ENCODE data around the gene ZNRF1. TPM values are rescaled to one million over a fixed set of nuclear protein-coding genes. Genes with fewer than 3 reads are reported as not detected.

ZNRF1 gene
- total RNA-seq, 1 donor from 2014 or later, result 10.8 TPM

DNA sequence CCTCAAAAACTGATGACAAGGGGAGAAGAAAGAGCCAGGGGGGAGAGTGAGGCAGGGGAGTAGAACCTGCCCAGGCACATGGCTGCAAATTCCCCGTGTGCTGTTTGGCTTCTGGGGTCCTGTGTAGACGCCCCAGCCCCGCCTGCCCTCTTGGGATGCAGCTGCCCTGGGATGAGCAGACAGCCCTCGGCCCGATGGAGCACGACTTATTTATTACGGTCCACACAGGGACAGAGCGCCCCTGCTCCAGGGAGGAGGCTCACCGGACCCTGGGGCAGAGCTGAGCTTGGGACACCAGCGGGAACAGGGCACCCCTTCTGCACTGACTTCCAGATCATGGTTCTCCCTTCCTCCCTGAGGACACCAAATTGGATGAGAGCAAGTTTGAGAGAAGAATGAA, 108.7 kb downstream of the ZNRF1 start:
- no peak for FAIRE-seq
- peaks cover 6% of the 10 kb centered on the region for H3K36me3 ChIP-seq (ENCODE audit: control insufficient read depth, insufficient read depth, low read length)
- no peaks in the 10 kb centered on the region for H3K27me3 ChIP-seq (ENCODE audit: control insufficient read depth, insufficient read depth, low read length)
- TF ChIP-seq, protein P1, sequence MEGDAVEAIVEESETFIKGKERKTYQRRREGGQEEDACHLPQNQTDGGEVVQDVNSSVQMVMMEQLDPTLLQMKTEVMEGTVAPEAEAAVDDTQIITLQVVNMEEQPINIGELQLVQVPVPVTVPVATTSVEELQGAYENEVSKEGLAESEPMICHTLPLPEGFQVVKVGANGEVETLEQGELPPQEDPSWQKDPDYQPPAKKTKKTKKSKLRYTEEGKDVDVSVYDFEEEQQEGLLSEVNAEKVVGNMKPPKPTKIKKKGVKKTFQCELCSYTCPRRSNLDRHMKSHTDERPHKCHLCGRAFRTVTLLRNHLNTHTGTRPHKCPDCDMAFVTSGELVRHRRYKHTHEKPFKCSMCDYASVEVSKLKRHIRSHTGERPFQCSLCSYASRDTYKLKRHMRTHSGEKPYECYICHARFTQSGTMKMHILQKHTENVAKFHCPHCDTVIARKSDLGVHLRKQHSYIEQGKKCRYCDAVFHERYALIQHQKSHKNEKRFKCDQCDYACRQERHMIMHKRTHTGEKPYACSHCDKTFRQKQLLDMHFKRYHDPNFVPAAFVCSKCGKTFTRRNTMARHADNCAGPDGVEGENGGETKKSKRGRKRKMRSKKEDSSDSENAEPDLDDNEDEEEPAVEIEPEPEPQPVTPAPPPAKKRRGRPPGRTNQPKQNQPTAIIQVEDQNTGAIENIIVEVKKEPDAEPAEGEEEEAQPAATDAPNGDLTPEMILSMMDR (IDR thresholded peaks at IDR 0.05; ENCODE audit: insufficient read depth, low read length, severe bottlenecking), result no peak
- no peak for DNase-seq (ENCODE audit: low read depth)
- no peak overlapping the region for H3K4me3 ChIP-seq (ENCODE audit: low read depth, low read length)

DNA sequence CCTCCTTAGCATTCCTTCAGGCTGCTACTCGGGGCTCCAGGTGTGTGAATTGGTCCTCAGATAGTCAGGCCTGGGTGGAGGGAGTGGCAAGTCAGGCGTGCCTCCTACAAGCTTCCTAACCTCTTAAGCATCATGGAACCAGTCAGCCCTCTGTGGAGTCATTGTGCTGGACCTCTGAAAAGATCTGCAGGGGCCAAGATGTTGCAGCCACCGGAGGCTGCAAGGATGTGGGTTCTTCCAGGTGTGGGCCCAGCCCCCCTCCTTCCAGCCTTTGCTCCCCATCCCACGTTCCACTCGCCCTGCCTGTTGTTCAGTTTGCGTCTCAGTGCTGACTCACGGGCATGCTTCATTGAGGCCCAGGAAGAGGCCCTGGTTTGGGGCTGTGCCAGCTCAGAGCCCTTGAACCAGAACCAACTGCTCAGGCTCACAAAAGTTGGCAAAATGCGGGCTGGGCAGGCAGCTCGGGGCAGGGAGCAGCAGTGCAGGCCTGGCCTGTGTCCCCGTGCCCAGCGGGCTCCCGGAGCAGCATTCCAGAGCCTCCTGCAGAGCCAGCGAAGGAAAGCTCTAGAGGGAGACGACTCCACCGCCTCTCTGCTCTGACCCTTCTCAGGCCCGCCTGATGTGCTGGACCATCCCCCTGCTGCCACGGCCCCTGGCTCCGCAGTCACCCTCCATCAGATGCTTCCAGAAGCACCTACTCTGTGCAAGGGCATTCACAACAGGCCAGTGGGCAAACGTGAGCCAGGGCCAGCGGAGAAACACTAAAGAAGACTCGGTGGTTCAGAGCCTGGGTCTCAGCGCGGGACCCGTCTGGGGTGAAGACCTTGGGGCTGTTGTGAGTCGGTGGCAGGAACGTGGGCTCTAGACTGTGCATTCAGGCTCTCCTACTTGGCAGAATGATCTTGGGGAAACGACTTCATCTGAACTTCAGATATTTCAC, 110.2 kb downstream of the ZNRF1 start:
- DNase-seq (ENCODE audit: low read depth), result peak; percentile 98
- H3K27me3 ChIP-seq (ENCODE audit: control insufficient read depth, insufficient read depth, low read length), result no peaks in the 10 kb centered on the region
- FAIRE-seq, result no peak
- TF ChIP-seq, protein P1 (IDR thresholded peaks at IDR 0.05; ENCODE audit: insufficient read depth, low read length, severe bottlenecking), result no peak
- no peak overlapping the region for H3K4me3 ChIP-seq (ENCODE audit: low read depth, low read length)
- H3K36me3 ChIP-seq (ENCODE audit: control insufficient read depth, insufficient read depth, low read length), result peaks cover 6% of the 10 kb centered on the region

DNA sequence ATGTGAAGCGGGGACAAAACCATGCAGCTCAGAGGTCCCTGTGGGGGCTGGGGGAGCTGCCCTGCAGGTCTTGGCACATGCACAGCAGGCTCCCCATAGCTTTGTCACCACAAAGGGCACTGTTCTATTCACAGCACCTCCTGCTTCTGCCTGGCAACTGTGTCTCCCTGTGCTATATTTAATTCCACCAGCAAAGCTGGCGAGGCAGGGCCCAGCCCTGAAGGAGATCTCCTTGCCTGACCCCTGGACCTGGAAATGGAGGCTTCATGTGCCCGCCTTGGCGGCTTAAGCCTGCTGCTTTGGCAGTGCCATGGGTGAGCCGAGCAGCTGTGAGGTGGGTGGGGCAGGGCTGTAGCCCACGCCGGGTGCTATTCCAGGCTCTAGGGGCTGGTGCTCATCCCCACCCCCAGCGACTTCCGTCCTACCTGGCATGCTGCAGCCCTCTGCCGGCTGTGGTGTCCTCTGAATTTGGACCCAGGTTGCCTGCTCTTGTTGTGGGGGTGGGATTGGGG, 111.0 kb downstream of the ZNRF1 start:
- DNase-seq (ENCODE audit: low read depth) (no peak), FAIRE-seq (no peak)
- TF ChIP-seq, protein P1 (IDR thresholded peaks at IDR 0.05; ENCODE audit: insufficient read depth, low read length, severe bottlenecking), result peak; percentile 22
- Histone ChIP-seq H3K27me3 (ENCODE audit: control insufficient read depth, insufficient read depth, low read length) (no peaks in the 10 kb centered on the region), H3K4me3 (ENCODE audit: low read depth, low read length) (no peak overlapping the region), H3K36me3 (ENCODE audit: control insufficient read depth, insufficient read depth, low read length) (peaks cover 5% of the 10 kb centered on the region)

DNA sequence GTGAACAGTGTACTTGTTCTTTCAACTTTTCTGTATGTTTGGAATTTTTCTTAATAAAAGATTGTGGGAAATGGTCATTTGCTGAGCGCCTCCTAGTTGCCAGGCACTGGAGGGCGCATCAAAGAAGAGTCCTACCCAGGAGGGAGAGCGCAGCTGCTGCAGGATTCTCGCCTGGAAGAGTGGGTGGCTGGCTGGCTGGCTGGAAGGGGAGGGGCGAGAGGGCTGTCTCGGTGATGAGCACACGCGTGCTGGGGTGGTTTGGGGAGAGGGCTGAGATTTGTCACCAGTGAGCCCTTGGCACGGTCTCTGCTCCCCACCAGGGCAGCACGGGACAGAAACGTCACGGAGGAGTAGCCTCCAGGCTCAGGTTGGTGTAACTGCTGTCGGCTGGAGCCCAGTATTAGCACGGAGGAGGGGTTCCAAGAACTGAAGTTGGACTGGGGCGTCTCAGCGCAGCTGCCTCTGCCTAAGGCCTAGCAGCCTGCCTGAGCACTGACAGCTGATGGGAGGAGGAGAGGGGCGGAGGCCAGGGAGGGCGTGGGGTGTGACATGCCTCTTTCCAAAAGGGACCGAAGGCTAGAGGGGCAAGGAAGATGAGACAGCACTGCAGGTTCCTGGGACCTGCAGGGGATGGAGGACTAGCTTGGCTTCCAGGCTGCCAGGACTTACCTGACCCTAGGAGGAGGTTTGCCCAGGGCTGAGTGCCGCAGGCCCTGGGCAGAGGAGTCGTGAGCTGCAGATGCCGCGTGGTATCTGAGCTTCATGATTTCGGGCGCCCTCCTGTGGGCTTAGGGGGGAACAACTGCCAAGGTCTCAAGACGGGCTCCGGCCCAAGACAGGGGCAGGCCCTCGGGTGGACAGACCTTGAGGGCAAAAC, 112.1 kb downstream of the ZNRF1 start:
- peak overlapping the region; percentile 1 for H3K4me3 ChIP-seq (ENCODE audit: low read depth, low read length)
- DNase-seq (ENCODE audit: low read depth) (peak; percentile 76), FAIRE-seq (no peak)
- TF ChIP-seq, protein P1 (IDR thresholded peaks at IDR 0.05; ENCODE audit: insufficient read depth, low read length, severe bottlenecking), result peak; percentile 96
- H3K27me3 ChIP-seq (ENCODE audit: control insufficient read depth, insufficient read depth, low read length), result no peaks in the 10 kb centered on the region
- no peaks in the 10 kb centered on the region for H3K36me3 ChIP-seq (ENCODE audit: control insufficient read depth, insufficient read depth, low read length)

DNA sequence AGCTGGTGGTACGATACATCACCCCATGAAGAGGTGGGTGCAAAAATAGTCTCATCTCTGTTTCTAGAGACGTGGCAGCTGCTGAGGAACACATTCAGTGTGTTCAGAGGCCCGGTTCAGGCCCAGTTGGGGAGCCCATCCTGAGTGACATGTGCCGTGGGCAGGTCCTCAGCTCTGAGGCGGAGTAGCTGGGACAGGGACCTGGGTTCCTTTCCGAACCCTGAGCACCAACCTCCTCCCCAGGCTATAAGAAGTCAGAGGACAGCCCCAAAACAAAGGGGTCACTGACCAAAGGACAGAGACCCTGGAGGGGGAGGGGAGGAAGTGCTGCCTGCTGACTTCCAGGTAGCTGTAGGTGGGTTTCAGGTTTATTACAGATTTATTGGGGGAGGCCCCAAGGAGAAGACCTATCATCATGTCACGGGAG, 112.7 kb downstream of the ZNRF1 start:
- no peak overlapping the region for H3K4me3 ChIP-seq (ENCODE audit: low read depth, low read length)
- no peaks in the 10 kb centered on the region for H3K36me3 ChIP-seq (ENCODE audit: control insufficient read depth, insufficient read depth, low read length)
- no peaks in the 10 kb centered on the region for H3K27me3 ChIP-seq (ENCODE audit: control insufficient read depth, insufficient read depth, low read length)
- TF ChIP-seq, protein P1 (IDR thresholded peaks at IDR 0.05; ENCODE audit: insufficient read depth, low read length, severe bottlenecking), result no peak
- FAIRE-seq (no peak), DNase-seq (ENCODE audit: low read depth) (no peak)

All from bronchial epithelial cell (primary cell).